Bronchial epithelial cell (primary cell): ENCODE results near the gene PYROXD2. TPM values are rescaled to one million over a fixed set of nuclear protein-coding genes. Genes with fewer than 3 reads are reported as not detected.

ENCODE experiments used
- total RNA-seq: library from RNA; depleted of rRNA; stranded (reverse); fragments of >200 nt; gene quantifications from 2 replicates; pipeline ENCODE4 v1.2.1, GENCODE V29; 2014

Gene PYROXD2
- total RNA-seq, 1 donor from 2014 or later, result 1.1 TPM

Other genes with a start within 250 kb of the PYROXD2 start
- gene LOXL4, start 147.0 kb downstream of the PYROXD2 start, total RNA-seq, result 0.13 and 0.26 TPM in 2 replicates
- 15.8 and 26.9 TPM in 2 replicates for gene HPS1, start 31.8 kb upstream of the PYROXD2 start, total RNA-seq